Left ventricle myocardium inferior (tissue), 1 donor: ENCODE results near the gene PCBP3. TPM values are rescaled to one million over a fixed set of nuclear protein-coding genes. Genes with fewer than 3 reads are reported as not detected.

Experiments used
- DNase-seq: peaks from one replicate; pipeline ENCODE4 v3.0.0-alpha.2; 2020
- H3K27ac ChIP-seq: fragments of 200-600 bp; replicated peaks from 2 replicates; pipeline ENCODE4 v1.8.0; 2021
- H3K27me3 ChIP-seq: fragments of 200-600 bp; 2 replicates; pipeline ENCODE4 v1.8.0; 2021; ENCODE audit warnings: low read depth
- H3K36me3 ChIP-seq: fragments of 200-600 bp; 2 replicates; pipeline ENCODE4 v1.8.0; 2021
- H3K4me1 ChIP-seq: fragments of 200-600 bp; 2 replicates; pipeline ENCODE4 v1.8.0; 2021
- H3K4me3 ChIP-seq: fragments of 200-600 bp; 2 replicates; pipeline ENCODE4 v1.8.0; 2021; ENCODE audit warnings: mild to moderate bottlenecking, moderate library complexity
- H3K9me3 ChIP-seq: fragments of 200-600 bp; replicated peaks from 2 replicates; pipeline ENCODE4 v1.8.0; 2021
- intact Hi-C: fragments of 100-400 bp; cut with micrococcal nuclease; formaldehyde crosslinking; loops from one replicate; pipeline ENCODE4 v1.11.0; 2022
- total RNA-seq: library from RNA; stranded (reverse); fragmentation: NEBNext Ultra II Directional; extraction: Animal tissue kit (Norgen Biotek cat#: 25700); gene quantifications from one replicate; pipeline ENCODE4 v1.2.1, GENCODE V29; 2021
- TF ChIP-seq, protein P1 (sequence below): fragments of 200-600 bp; IDR thresholded peaks from 2 replicates; pipeline ENCODE4 v1.8.0; 2021; ENCODE audit warnings: antibody characterized with exemption, mild to moderate bottlenecking, borderline replicate concordance
- donor health status: DM: no; HTN: yes; CAD: no; lungs with severe emphysema.

The PCBP3 gene
- total RNA-seq, 1 donor from 2014 or later: 2.9 TPM

DNA sequence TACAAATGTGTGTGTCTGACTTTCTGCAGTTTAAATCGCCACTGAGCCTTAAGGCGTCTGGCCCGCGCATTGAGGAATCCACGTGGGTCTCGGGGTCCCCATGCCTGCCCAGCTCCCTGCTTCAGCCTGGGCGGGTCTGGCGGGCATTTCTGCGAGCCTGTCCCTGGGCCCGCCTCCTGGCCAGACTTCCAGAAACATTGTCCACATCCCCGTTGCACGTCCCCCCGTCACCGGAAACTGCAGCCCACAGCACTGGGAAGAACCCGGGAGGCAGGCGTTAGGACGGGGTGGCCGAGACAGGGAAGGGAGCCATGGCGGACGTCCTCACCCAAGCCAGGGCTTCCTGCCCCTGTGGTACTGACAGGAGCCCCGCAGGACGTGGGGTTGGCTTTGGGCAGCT, 225.0 kb downstream of the PCBP3 start:
- H3K36me3 ChIP-seq: no peaks in the 10 kb centered on the region
- no peaks in the 10 kb centered on the region for H3K9me3 ChIP-seq
- no peak for DNase-seq
- peaks cover 49% of the 10 kb centered on the region for H3K27me3 ChIP-seq
- no peaks in the 10 kb centered on the region for H3K4me1 ChIP-seq
- TF ChIP-seq, protein P1, sequence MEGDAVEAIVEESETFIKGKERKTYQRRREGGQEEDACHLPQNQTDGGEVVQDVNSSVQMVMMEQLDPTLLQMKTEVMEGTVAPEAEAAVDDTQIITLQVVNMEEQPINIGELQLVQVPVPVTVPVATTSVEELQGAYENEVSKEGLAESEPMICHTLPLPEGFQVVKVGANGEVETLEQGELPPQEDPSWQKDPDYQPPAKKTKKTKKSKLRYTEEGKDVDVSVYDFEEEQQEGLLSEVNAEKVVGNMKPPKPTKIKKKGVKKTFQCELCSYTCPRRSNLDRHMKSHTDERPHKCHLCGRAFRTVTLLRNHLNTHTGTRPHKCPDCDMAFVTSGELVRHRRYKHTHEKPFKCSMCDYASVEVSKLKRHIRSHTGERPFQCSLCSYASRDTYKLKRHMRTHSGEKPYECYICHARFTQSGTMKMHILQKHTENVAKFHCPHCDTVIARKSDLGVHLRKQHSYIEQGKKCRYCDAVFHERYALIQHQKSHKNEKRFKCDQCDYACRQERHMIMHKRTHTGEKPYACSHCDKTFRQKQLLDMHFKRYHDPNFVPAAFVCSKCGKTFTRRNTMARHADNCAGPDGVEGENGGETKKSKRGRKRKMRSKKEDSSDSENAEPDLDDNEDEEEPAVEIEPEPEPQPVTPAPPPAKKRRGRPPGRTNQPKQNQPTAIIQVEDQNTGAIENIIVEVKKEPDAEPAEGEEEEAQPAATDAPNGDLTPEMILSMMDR: no peak
- intact Hi-C loops: no loop called here
- H3K27ac ChIP-seq: no peak overlapping the region
- H3K4me3 ChIP-seq: no peak overlapping the region

DNA sequence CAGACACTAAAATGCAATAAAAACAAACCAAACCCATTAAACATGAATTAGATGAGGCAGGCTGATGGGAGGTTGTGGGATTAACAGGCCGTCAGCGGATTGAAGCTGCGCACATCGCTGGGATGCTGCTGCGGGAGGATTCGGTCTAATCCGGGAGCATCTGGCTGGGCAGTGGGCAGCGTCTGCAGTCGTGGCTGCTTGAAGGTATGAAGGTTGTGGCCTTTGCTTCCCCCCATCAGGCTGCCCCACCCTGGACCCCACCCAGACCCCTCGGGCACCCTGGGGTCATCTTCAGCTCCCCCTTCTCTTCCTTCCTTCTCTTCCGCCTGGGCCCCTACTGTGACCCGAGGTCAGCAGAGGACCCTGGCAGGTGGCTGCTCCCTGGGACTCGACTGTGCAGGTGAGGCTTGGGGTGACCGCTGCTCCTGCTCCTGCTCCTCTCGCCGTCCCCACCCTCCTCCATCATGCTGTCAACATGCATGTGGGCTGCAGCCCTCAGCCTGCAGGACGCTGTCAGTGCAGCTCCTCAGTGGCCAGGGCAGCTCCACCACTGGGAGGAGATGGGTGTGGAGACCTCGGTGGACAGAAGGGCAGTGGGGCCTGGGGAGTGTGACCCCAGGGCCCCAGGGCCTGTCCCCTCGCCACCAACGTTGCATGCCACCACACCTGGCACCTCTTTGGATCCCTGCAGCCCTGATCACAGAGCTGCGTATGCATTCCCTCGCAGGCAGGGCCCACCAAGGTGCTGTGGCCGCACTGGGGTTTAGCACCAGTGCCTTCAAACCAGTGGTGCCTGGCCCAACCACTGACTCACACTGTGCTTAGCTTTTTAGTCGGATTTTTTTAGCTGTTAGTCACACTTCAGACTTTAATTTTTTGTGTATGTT, 225.8 kb downstream of the PCBP3 start:
- Histone ChIP-seq H3K27ac (no peak overlapping the region), H3K36me3 (no peaks in the 10 kb centered on the region), H3K4me3 (no peak overlapping the region), H3K9me3 (no peaks in the 10 kb centered on the region), H3K27me3 (peaks cover 50% of the 10 kb centered on the region), H3K4me1 (no peaks in the 10 kb centered on the region)
- TF ChIP-seq, protein P1: no peak
- no peak for DNase-seq
- intact Hi-C loops: no loop called here

DNA sequence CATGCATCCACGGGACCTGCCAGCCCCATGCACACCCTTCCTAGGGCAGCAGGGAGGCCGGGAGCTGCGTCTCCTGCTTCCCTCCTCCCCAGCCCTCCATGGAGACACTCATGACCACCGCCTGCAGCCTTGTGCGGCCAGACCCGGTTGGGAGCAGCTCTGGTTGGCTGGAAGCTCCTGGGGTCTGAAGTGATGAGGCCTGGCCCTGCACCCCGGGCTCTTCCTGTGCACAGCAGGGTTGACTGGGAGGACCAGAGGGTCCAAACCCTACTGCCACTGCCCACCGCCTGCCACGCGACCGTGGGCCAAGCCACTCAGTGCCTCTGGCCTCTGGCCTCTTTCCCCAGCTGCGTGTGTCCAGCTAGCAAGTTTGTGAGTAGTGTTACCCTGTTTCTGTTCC, 226.9 kb downstream of the PCBP3 start:
- H3K4me3 ChIP-seq: no peak overlapping the region
- TF ChIP-seq, protein P1: no peak
- H3K27me3 ChIP-seq: peaks cover 58% of the 10 kb centered on the region
- H3K9me3 ChIP-seq: no peaks in the 10 kb centered on the region
- intact Hi-C loops: no loop called here
- no peaks in the 10 kb centered on the region for H3K4me1 ChIP-seq
- no peak for DNase-seq
- no peak overlapping the region for H3K27ac ChIP-seq
- no peaks in the 10 kb centered on the region for H3K36me3 ChIP-seq

DNA sequence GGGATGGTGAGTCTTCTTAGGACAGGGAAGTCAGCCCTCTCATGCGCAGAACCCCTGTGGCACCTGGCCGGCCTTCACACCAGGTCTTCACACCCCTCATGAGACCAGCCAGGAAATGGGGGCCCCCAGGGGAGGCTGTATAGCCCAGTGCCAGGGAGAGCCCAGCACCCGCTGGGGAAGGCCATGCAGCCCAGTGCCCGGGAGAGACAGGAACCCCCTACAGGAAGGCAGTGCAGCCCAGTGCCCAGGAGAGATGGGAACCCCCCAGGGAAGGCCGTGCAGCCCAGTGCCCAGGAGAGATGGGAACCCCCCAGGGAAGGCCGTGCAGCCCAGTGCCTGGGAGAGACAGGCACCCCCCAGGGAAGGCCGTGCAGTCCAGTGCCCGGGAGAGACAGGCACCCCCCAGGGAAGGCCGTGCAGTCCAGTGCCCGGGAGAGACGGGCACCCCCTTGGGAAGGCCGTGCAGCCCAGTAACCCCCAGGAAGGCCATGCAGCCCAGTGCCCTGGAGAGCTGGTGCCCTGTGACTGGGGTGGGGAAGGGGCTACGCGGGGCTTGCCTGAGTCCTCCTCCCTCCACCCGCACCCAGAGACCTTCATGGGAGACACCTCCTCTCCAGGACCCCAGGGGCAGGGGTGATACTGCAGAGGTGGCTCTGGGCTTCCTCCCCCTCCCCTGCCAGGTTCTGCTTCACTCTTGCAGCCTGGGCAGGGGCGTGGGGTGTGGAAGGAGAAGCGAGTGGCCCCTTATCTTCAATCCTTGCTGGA, 227.5 kb downstream of the PCBP3 start:
- H3K36me3 ChIP-seq: no peaks in the 10 kb centered on the region
- TF ChIP-seq, protein P1: no peak
- no peaks in the 10 kb centered on the region for H3K4me1 ChIP-seq
- no peak for DNase-seq
- intact Hi-C loops: no loop called here
- no peaks in the 10 kb centered on the region for H3K9me3 ChIP-seq
- H3K4me3 ChIP-seq: no peak overlapping the region
- no peak overlapping the region for H3K27ac ChIP-seq
- peaks cover 58% of the 10 kb centered on the region for H3K27me3 ChIP-seq

DNA sequence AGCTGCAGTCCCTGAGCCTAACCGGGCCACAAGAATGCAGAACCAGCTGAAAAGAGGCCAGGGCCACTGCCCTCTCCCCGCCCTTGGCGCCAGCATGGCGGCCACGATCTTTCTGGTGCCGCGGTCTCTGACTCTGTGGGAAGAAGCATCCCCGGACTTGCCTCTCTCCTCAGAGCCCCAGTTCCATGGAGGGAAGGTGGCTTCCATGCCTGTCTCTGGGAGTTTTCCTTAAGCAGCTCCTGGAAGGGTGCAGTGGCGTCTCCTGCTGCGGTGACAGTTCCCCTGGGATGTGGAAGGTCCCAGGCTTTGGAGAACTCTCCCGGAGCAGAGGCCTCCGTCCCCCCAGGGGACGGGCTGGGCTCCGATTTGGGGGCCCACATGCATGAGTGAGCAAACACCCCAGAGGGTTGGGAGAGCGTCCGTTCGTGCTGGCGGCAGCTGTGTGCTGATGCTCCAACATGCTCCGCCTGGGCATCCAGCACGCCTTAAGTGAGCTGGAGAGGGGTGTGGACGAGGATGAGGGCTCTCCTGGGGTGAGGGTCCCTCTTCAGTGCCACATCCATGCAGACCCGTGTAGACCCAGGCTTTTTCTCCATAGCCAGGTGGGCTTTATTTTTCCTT, 228.2 kb downstream of the PCBP3 start:
- Histone ChIP-seq H3K4me3 (no peak overlapping the region), H3K4me1 (no peaks in the 10 kb centered on the region), H3K36me3 (no peaks in the 10 kb centered on the region), H3K27ac (no peak overlapping the region), H3K27me3 (peaks cover 60% of the 10 kb centered on the region), H3K9me3 (no peaks in the 10 kb centered on the region)
- intact Hi-C loops: no loop called here
- TF ChIP-seq, protein P1: no peak
- no peak for DNase-seq
